KMS-11 (cell line): Measurements from ENCODE around the gene LAX1.
"Not testable (repeated sequence)": the region's sequence is repeated elsewhere in the genome, so short reads cannot be mapped to it uniquely, and the experiment has no call there.

Source experiments
- H2AFZ ChIP-seq: fragments of 200-600 bp; sonication (generic); 2 replicates; pipeline ENCODE4 v1.6.1; 2016; ENCODE audit warnings: antibody characterized with exemption, mixed run types, low read depth
- H3K27ac ChIP-seq: fragments of 200-600 bp; sonication (generic); 2 replicates; pipeline ENCODE4 v1.6.1; 2016; ENCODE audit warnings: mild to moderate bottlenecking, mixed run types
- H3K27me3 ChIP-seq: fragments of 200-600 bp; sonication (generic); 2 replicates; pipeline ENCODE4 v1.6.1; 2017; ENCODE audit warnings: mild to moderate bottlenecking, low read depth, mixed run types, moderate library complexity; ENCODE audit not compliant: insufficient read depth
- H3K36me3 ChIP-seq: fragments of 200-600 bp; sonication (generic); 2 replicates; pipeline ENCODE4 v1.6.1; 2017; ENCODE audit warnings: mild to moderate bottlenecking, mixed run types; ENCODE audit not compliant: insufficient read depth
- H3K4me1 ChIP-seq: fragments of 200-600 bp; sonication (generic); 2 replicates; pipeline ENCODE4 v1.6.1; 2016; ENCODE audit warnings: mild to moderate bottlenecking, low read depth, mixed run types; ENCODE audit not compliant: poor library complexity, severe bottlenecking
- H3K4me2 ChIP-seq: fragments of 200-600 bp; sonication (generic); 2 replicates; pipeline ENCODE4 v1.7.0; 2016; ENCODE audit warnings: mild to moderate bottlenecking, mixed run types
- H3K4me3 ChIP-seq: fragments of 200-600 bp; sonication (generic); IDR thresholded peaks from 2 replicates; pipeline ENCODE4 v1.6.1; 2017; ENCODE audit warnings: low read depth, low read length, mixed read lengths; ENCODE audit not compliant: insufficient read depth
- H3K79me2 ChIP-seq: fragments of 200-600 bp; sonication (generic); 2 replicates; pipeline ENCODE4 v1.6.1; 2016; ENCODE audit warnings: low read depth, mixed run types; ENCODE audit not compliant: insufficient read depth
- H3K9ac ChIP-seq: fragments of 200-600 bp; sonication (generic); 2 replicates; pipeline ENCODE4 v1.6.1; 2016; ENCODE audit warnings: mild to moderate bottlenecking, mixed run types
- H4K20me1 ChIP-seq: fragments of 200-600 bp; sonication (generic); 2 replicates; pipeline ENCODE4 v1.6.1; 2016; ENCODE audit warnings: mild to moderate bottlenecking, mixed run types; ENCODE audit not compliant: insufficient read depth
- CTCF ChIP-seq: fragments of 200-600 bp; sonication (generic); conservative IDR thresholded peaks from 2 replicates; pipeline ENCODE4 v1.6.1; 2017; ENCODE audit warnings: low read depth, mild to moderate bottlenecking, antibody characterized with exemption, low read length, moderate library complexity, mixed read lengths

The LAX1 gene

DNA sequence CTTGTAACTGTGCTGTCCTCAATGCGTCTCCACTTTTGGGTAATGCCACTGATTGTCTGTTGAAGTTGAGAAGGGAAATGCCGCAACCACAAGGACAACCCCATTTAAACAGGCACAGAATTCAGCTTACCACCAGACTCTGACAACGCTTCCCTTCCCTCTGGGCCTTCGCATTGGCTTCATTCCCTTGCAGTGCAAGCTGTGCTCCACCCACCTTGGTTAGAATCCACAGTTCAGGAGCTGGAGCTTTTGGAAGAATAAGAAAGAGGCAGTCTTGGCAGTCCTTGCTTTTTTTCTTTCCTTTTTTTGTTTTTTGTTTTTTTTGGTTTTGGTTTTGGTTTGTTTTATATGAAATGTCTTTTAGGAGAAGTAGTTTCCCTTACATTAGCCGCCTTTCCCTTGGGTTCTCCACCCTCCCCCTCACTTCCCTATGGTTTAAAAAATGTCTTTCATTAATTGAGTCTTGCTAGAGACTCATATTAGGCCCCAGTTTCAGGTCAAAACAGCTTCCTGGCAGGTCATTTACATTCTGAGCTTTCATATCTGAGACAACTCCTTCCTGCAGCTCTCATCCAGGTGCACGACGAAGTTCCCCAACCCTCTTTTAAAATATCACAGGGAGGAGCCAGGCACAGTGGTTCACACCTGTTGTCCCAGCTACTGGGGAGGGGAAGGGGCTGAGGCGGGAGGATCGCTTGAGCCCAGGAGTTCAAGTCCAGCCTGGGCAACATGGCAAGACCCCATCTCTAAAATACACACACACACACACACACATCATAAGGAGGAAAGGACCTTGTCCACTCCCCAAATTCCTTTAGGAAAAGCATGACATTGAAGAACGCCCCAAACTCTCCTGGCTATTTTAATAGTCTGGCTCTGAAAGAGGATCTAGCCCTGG, 20.7 kb upstream of the LAX1 start:
- no peak overlapping the region for H3K9ac ChIP-seq
- H3K4me3 ChIP-seq, result no peak overlapping the region
- peaks cover 3% of the 10 kb centered on the region for H3K4me1 ChIP-seq
- no peak overlapping the region for H3K4me2 ChIP-seq
- no peaks in the 10 kb centered on the region for H4K20me1 ChIP-seq
- no peaks in the 10 kb centered on the region for H3K36me3 ChIP-seq
- H2AFZ ChIP-seq, result no peak overlapping the region
- no peaks in the 10 kb centered on the region for H3K27me3 ChIP-seq
- no peak overlapping the region for H3K27ac ChIP-seq
- no peaks in the 10 kb centered on the region for H3K79me2 ChIP-seq
- TF ChIP-seq CTCF, result no peak

GRCh38 chr1:203746281-203746680, 18.7 kb upstream of the LAX1 start:
- TF ChIP-seq CTCF, result no peak
- no peak overlapping the region for H3K4me3 ChIP-seq
- H3K27me3 ChIP-seq, result no peaks in the 10 kb centered on the region

GRCh38 chr1:203751051-203751450, 13.9 kb upstream of the LAX1 start:
- Histone ChIP-seq H3K27me3 (no peaks in the 10 kb centered on the region), H3K36me3 (no peaks in the 10 kb centered on the region), H3K4me1 (no peaks in the 10 kb centered on the region), H3K27ac (no peak overlapping the region), H3K9ac (no peak overlapping the region), H4K20me1 (no peaks in the 10 kb centered on the region), H3K4me3 (no peak overlapping the region), H3K79me2 (no peaks in the 10 kb centered on the region), H3K4me2 (no peak overlapping the region), H2AFZ (no peak overlapping the region)
- TF ChIP-seq CTCF, result no peak

More at GRCh38 chr1:203746281-203746680, 18.7 kb upstream of the LAX1 start:
- Histone ChIP-seq H3K79me2 (no peaks in the 10 kb centered on the region), H3K27ac (no peak overlapping the region), H3K36me3 (no peaks in the 10 kb centered on the region), H3K4me1 (peaks cover 3% of the 10 kb centered on the region), H3K4me2 (no peak overlapping the region), H3K9ac (no peak overlapping the region), H2AFZ (no peak overlapping the region), H4K20me1 (no peaks in the 10 kb centered on the region)

GRCh38 chr1:203751618-203752361, 13.2 kb upstream of the LAX1 start:
- not testable (repeated sequence) for H3K4me1 ChIP-seq, H3K27ac ChIP-seq, H3K4me2 ChIP-seq, H3K36me3 ChIP-seq, H3K4me3 ChIP-seq, H3K79me2 ChIP-seq, H2AFZ ChIP-seq, H3K27me3 ChIP-seq, H3K9ac ChIP-seq, H4K20me1 ChIP-seq
